GM12878 (cell line): ENCODE data around the gene BBS2. TPM values are rescaled to one million over a fixed set of nuclear protein-coding genes. Genes with fewer than 3 reads are reported as not detected.

Experiments
- ASH2L ChIP-seq: fragments of 300-600, 200-600 bp; sonication (generic); IDR thresholded peaks from 2 replicates; pipeline ENCODE4 v1.6.1; 2017; ENCODE audit warnings: low read depth, mild to moderate bottlenecking, borderline replicate concordance
- CBX3 ChIP-seq: fragments of 200-600 bp; sonication (generic); IDR thresholded peaks from 2 replicates; pipeline ENCODE4 v1.6.1; 2016; ENCODE audit warnings: low read depth, borderline replicate concordance
- EP300 ChIP-seq, 2 experiments: fragments of 150-350 bp in 1 of 2; IDR thresholded peaks; 2 replicates each; pipeline ENCODE4 v1.6.1; 2011 to 2012; ENCODE audit warnings: low read depth in 2 of 2, low read length in 2 of 2, borderline replicate concordance in 1 of 2, improper control_type of control experiment in 1 of 2, inconsistent platforms in 1 of 2; ENCODE audit not compliant: control insufficient read depth in 1 of 2
- GATAD2B ChIP-seq: fragments of 450-650 bp; conservative IDR thresholded peaks from 2 replicates; pipeline ENCODE4 v1.6.1; 2017; ENCODE audit warnings: low read depth, mild to moderate bottlenecking, moderate library complexity
- IKZF2 ChIP-seq, 2 experiments: fragments of 450-650 bp; IDR thresholded peaks; 2 replicates each; pipeline ENCODE4 v1.6.1; 2017; ENCODE audit warnings: mild to moderate bottlenecking in 2 of 2, moderate library complexity in 2 of 2
- NBN ChIP-seq: fragments of 450-650 bp; IDR thresholded peaks from 2 replicates; pipeline ENCODE4 v1.6.1; 2016
- NR2C2 ChIP-seq: IDR thresholded peaks from 2 replicates; pipeline ENCODE4 v1.6.1; 2011; ENCODE audit warnings: borderline replicate concordance, low read depth; ENCODE audit not compliant: control insufficient read depth, insufficient read length
- RFX5 ChIP-seq: IDR thresholded peaks from 2 replicates; pipeline ENCODE4 v1.6.1; 2011; ENCODE audit warnings: low read depth, low read length, improper control_type of control experiment
- STAT3 ChIP-seq: IDR thresholded peaks from 2 replicates; pipeline ENCODE4 v1.6.1; 2011; ENCODE audit warnings: low read depth, low read length, improper control_type of control experiment
- TARDBP ChIP-seq: IDR thresholded peaks from 2 replicates; pipeline ENCODE4 v1.6.1; 2016; ENCODE audit warnings: borderline replicate concordance
- ZBED1 ChIP-seq: IDR thresholded peaks from 2 replicates; pipeline ENCODE4 v1.6.1; 2016; ENCODE audit warnings: borderline replicate concordance
- ZNF217 ChIP-seq: fragments of 450-650 bp; IDR thresholded peaks from 2 replicates; pipeline ENCODE4 v1.6.1; 2017; ENCODE audit warnings: antibody characterized with exemption, mild to moderate bottlenecking
- ZNF687 ChIP-seq: fragments of 450-650 bp; IDR thresholded peaks from 2 replicates; pipeline ENCODE4 v1.6.1; 2017; ENCODE audit warnings: mild to moderate bottlenecking, moderate library complexity
- ZZZ3 ChIP-seq: IDR thresholded peaks from 2 replicates; pipeline ENCODE4 v1.6.1; 2011; ENCODE audit warnings: low read depth; ENCODE audit not compliant: control insufficient read depth, insufficient read length
- polyA plus RNA-seq, 11 experiments: library from polyadenylated mRNA; depleted of rRNA in 4 of 11; unstranded in 6 of 11; stranded (reverse) in 5 of 11; fragments of >200 nt; fragmentation: Nextera tagmentation in 4 of 11; fragmentation: Illumina TruSeq in 1 of 11; extraction: Ambion mirVana in 4 of 11; extraction: Trizol in 1 of 11; gene quantifications; 1 replicate in 1 of 11; 2 replicates in 10 of 11; pipeline versions ENCODE4 v1.2.1 to v1.2.3, GENCODE V29; 2011 to 2016; ENCODE audit warnings: inconsistent platforms in 2 of 11, missing spikeins in 2 of 11, low read depth in 1 of 11
- total RNA-seq, 4 experiments: library from RNA; depleted of rRNA in 3 of 4; stranded (reverse); fragments of >200 nt in 3 of 4; fragmentation: Illumina TruSeq in 1 of 4; extraction: Trizol in 1 of 4; gene quantifications; 2 replicates each; pipeline versions ENCODE4 v1.2.1 to v1.2.3, GENCODE V29; 2013 to 2021

Gene BBS2
- total and polyA plus RNA-seq, 10 of the 15 experiments (the other 5 are each of a cell fraction or from before 2014, with no cell fraction given) = 4.9 to 38.3 (median 16.4) TPM

GRCh38 chr16:56519459-56520250 is at the start of gene BBS2 (continued):
- no peak for TF ChIP-seq CBX3
- TF ChIP-seq GATAD2B = peak; percentile 84
- TF ChIP-seq ZBED1 = no peak
- TF ChIP-seq STAT3 = no peak
- 0 out of 2 replicates have a peak, but pooled peaks have one; percentile 43 for TF ChIP-seq NBN
- TF ChIP-seq TARDBP = no peak
- 0 out of 2 replicates have a peak, but pooled peaks have one; percentile 6 for TF ChIP-seq RFX5
- TF ChIP-seq ASH2L = no peak
- TF ChIP-seq ZNF687 = peak; percentile 68
- peak; percentile 24 to 37; a peak in 2 of 4 replicates for TF ChIP-seq IKZF2 (IDR thresholded peaks at IDR 0.05)
- no peak for TF ChIP-seq ZNF217
- TF ChIP-seq EP300 (IDR thresholded peaks at IDR 0.05; ENCODE audit: borderline replicate concordance in 1 of 2, control insufficient read depth in 1 of 2, low read depth in 2 of 2, low read length in 2 of 2) = 0 out of 4 replicates have a peak, but pooled peaks of 1 of the 2 experiments have one; percentile 10
- TF ChIP-seq NR2C2 = no peak
- no peak for TF ChIP-seq ZZZ3
